Measurements from ENCODE around the gene SLC7A6OS. TPM values are rescaled to one million over a fixed set of nuclear protein-coding genes. Genes with fewer than 3 reads are reported as not detected.

Gene SLC7A6OS
- total and polyA plus RNA-seq, 2 experiments from 2014 or later, result 16.4 to 17.9 TPM

DNA sequence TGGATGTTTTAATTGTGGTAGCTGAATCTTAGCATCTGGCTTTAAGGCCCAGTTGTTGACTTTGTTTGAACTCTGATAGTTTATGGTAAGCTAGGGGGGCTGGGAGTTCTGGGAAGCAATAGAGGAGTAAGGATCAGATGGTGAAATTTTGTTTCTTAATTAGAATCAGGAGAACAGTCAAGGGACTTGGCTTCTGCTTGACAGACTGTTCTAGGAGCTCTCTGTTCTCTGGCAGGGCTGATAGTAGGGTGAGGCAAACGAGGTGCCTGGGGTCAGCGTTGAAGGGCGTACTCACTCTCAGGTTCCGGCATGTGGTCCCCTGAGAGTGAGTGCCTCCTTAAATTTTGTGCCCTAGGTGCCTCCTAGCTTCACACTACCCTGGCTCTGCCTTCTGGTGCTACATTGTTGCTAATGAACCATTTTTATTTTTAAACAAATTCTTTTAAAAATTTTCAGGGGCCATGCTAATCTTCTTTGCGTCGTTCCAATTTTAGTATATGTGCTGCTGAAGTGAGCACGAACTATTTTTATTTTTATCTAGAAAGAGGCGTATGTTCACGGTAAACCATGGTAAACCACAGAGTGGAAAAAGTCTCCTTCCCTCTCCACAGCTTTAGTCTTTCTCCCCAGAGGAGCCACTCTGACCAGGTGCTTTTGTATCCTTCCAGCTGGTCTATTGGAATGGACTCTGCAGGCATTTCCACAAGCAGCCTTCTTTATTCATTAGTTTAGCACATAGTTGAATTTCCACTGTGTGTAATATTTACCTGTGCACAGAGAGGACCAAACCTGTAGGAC, 26.7 kb downstream of the SLC7A6OS start (continued):
- TF ChIP-seq ZNF114 (CRISPR knock-in tag; IDR thresholded peaks at IDR 0.05), result no peak

DNA sequence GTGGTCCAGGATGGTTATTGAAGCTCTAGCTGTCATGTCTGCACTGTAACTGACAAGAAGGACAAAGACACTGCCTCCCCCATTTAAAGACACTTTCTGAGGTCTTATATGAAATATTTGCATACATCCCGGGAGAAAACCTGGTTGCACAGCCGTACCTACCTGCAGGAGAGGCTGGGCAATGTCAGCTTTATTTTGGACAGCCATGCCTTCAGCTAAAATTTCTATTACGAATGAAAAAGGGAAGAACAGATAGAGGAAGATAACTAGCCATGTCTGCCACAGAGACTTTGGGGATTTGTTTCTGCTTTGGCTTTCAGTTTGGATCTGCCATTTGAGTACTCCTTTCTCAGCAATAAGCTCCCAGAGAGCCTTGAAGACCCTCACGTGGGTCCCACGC, 27.4 kb downstream of the SLC7A6OS start:
- no peak overlapping the region for H2AFZ ChIP-seq
- H3F3A ChIP-seq (replicated peaks; ENCODE audit: low read depth), result peaks cover 5% of the 10 kb centered on the region; the same call in 1 of the 2 replicates
- H3K4me3 ChIP-seq, result no peak overlapping the region
- no peaks in the 10 kb centered on the region for H3K36me3 ChIP-seq (ENCODE audit: insufficient read depth)
- Mint-ChIP-seq H3K4me1 (no peaks in the 10 kb centered on the region), H3K4me3 (no peak overlapping the region), H3K9me3 (no peaks in the 10 kb centered on the region; the same call in 2 of the 3 replicates), H3K27me3 (ENCODE audit: insufficient read depth, low read depth, poor library complexity) (no peaks in the 10 kb centered on the region), H3K36me3 (ENCODE audit: low read depth) (peaks cover 32% of the 10 kb centered on the region), H3K27ac (no peak overlapping the region; the same call in 1 of the 2 replicates)
- TF ChIP-seq POLR2AphosphoS5 (IDR thresholded peaks at IDR 0.05; ENCODE audit: low read depth), result no peak
- TF ChIP-seq, protein P1, sequence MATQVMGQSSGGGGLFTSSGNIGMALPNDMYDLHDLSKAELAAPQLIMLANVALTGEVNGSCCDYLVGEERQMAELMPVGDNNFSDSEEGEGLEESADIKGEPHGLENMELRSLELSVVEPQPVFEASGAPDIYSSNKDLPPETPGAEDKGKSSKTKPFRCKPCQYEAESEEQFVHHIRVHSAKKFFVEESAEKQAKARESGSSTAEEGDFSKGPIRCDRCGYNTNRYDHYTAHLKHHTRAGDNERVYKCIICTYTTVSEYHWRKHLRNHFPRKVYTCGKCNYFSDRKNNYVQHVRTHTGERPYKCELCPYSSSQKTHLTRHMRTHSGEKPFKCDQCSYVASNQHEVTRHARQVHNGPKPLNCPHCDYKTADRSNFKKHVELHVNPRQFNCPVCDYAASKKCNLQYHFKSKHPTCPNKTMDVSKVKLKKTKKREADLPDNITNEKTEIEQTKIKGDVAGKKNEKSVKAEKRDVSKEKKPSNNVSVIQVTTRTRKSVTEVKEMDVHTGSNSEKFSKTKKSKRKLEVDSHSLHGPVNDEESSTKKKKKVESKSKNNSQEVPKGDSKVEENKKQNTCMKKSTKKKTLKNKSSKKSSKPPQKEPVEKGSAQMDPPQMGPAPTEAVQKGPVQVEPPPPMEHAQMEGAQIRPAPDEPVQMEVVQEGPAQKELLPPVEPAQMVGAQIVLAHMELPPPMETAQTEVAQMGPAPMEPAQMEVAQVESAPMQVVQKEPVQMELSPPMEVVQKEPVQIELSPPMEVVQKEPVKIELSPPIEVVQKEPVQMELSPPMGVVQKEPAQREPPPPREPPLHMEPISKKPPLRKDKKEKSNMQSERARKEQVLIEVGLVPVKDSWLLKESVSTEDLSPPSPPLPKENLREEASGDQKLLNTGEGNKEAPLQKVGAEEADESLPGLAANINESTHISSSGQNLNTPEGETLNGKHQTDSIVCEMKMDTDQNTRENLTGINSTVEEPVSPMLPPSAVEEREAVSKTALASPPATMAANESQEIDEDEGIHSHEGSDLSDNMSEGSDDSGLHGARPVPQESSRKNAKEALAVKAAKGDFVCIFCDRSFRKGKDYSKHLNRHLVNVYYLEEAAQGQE (IDR thresholded peaks at IDR 0.05; ENCODE audit: unreplicated experiment), result no peak
- TF ChIP-seq JUNB (IDR thresholded peaks at IDR 0.05; ENCODE audit: unreplicated experiment), result no peak
- no peak for TF ChIP-seq STAT1 (IDR thresholded peaks at IDR 0.05; ENCODE audit: unreplicated experiment)
- TF ChIP-seq, protein P2, sequence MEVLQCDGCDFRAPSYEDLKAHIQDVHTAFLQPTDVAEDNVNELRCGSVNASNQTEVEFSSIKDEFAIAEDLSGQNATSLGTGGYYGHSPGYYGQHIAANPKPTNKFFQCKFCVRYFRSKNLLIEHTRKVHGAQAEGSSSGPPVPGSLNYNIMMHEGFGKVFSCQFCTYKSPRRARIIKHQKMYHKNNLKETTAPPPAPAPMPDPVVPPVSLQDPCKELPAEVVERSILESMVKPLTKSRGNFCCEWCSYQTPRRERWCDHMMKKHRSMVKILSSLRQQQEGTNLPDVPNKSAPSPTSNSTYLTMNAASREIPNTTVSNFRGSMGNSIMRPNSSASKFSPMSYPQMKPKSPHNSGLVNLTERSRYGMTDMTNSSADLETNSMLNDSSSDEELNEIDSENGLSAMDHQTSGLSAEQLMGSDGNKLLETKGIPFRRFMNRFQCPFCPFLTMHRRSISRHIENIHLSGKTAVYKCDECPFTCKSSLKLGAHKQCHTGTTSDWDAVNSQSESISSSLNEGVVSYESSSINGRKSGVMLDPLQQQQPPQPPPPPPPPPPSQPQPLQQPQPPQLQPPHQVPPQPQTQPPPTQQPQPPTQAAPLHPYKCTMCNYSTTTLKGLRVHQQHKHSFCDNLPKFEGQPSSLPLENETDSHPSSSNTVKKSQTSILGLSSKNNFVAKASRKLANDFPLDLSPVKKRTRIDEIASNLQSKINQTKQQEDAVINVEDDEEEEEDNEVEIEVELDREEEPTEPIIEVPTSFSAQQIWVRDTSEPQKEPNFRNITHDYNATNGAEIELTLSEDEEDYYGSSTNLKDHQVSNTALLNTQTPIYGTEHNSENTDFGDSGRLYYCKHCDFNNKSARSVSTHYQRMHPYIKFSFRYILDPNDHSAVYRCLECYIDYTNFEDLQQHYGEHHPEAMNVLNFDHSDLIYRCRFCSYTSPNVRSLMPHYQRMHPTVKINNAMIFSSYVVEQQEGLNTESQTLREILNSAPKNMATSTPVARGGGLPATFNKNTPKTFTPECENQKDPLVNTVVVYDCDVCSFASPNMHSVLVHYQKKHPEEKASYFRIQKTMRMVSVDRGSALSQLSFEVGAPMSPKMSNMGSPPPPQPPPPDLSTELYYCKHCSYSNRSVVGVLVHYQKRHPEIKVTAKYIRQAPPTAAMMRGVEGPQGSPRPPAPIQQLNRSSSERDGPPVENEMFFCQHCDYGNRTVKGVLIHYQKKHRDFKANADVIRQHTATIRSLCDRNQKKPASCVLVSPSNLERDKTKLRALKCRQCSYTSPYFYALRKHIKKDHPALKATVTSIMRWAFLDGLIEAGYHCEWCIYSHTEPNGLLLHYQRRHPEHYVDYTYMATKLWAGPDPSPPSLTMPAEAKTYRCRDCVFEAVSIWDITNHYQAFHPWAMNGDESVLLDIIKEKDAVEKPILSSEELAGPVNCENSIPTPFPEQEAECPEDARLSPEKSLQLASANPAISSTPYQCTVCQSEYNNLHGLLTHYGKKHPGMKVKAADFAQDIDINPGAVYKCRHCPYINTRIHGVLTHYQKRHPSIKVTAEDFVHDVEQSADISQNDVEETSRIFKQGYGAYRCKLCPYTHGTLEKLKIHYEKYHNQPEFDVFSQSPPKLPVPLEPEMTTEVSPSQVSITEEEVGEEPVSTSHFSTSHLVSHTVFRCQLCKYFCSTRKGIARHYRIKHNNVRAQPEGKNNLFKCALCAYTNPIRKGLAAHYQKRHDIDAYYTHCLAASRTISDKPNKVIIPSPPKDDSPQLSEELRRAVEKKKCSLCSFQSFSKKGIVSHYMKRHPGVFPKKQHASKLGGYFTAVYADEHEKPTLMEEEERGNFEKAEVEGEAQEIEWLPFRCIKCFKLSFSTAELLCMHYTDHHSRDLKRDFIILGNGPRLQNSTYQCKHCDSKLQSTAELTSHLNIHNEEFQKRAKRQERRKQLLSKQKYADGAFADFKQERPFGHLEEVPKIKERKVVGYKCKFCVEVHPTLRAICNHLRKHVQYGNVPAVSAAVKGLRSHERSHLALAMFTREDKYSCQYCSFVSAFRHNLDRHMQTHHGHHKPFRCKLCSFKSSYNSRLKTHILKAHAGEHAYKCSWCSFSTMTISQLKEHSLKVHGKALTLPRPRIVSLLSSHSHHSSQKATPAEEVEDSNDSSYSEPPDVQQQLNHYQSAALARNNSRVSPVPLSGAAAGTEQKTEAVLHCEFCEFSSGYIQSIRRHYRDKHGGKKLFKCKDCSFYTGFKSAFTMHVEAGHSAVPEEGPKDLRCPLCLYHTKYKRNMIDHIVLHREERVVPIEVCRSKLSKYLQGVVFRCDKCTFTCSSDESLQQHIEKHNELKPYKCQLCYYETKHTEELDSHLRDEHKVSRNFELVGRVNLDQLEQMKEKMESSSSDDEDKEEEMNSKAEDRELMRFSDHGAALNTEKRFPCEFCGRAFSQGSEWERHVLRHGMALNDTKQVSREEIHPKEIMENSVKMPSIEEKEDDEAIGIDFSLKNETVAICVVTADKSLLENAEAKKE (CRISPR knock-in tag; IDR thresholded peaks at IDR 0.05), result no peak
- TF ChIP-seq, protein P3, sequence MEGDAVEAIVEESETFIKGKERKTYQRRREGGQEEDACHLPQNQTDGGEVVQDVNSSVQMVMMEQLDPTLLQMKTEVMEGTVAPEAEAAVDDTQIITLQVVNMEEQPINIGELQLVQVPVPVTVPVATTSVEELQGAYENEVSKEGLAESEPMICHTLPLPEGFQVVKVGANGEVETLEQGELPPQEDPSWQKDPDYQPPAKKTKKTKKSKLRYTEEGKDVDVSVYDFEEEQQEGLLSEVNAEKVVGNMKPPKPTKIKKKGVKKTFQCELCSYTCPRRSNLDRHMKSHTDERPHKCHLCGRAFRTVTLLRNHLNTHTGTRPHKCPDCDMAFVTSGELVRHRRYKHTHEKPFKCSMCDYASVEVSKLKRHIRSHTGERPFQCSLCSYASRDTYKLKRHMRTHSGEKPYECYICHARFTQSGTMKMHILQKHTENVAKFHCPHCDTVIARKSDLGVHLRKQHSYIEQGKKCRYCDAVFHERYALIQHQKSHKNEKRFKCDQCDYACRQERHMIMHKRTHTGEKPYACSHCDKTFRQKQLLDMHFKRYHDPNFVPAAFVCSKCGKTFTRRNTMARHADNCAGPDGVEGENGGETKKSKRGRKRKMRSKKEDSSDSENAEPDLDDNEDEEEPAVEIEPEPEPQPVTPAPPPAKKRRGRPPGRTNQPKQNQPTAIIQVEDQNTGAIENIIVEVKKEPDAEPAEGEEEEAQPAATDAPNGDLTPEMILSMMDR (conservative IDR thresholded peaks at IDR 0.05; ENCODE audit: low read depth in 2 of 2), result no peak
- TF ChIP-seq, protein P4, sequence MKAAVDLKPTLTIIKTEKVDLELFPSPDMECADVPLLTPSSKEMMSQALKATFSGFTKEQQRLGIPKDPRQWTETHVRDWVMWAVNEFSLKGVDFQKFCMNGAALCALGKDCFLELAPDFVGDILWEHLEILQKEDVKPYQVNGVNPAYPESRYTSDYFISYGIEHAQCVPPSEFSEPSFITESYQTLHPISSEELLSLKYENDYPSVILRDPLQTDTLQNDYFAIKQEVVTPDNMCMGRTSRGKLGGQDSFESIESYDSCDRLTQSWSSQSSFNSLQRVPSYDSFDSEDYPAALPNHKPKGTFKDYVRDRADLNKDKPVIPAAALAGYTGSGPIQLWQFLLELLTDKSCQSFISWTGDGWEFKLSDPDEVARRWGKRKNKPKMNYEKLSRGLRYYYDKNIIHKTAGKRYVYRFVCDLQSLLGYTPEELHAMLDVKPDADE (IDR thresholded peaks at IDR 0.05), result no peak
- no peak for TF ChIP-seq ZNF114 (CRISPR knock-in tag; IDR thresholded peaks at IDR 0.05)
- no peak for TF ChIP-seq EZH2phosphoT487 (IDR thresholded peaks at IDR 0.05; ENCODE audit: unreplicated experiment)
- H4K20me1 ChIP-seq (replicated peaks; ENCODE audit: insufficient read depth), result peaks cover 6% of the 10 kb centered on the region; the same call in 1 of the 2 replicates
- H3K4me1 ChIP-seq (ENCODE audit: insufficient read depth), result no peaks in the 10 kb centered on the region
- H3K4me2 ChIP-seq, result no peak overlapping the region
- no peaks in the 10 kb centered on the region for H3K27me3 ChIP-seq (ENCODE audit: insufficient read depth)
- H3K27ac ChIP-seq (ENCODE audit: low read depth), result no peak overlapping the region
- ATAC-seq (no peak), DNase-seq (ENCODE audit: low spot score) (no peak)
- H3K9me2 ChIP-seq (ENCODE audit: insufficient read depth), result no peaks in the 10 kb centered on the region
- no peaks in the 10 kb centered on the region for H3K79me2 ChIP-seq (replicated peaks; ENCODE audit: insufficient read depth)
